Measurements from ENCODE around the gene RBM47. TPM values are rescaled to one million over a fixed set of nuclear protein-coding genes. Genes with fewer than 3 reads are reported as not detected.

Gene RBM47
- total RNA-seq, 1 donor from 2014 or later: 37.8 TPM

DNA sequence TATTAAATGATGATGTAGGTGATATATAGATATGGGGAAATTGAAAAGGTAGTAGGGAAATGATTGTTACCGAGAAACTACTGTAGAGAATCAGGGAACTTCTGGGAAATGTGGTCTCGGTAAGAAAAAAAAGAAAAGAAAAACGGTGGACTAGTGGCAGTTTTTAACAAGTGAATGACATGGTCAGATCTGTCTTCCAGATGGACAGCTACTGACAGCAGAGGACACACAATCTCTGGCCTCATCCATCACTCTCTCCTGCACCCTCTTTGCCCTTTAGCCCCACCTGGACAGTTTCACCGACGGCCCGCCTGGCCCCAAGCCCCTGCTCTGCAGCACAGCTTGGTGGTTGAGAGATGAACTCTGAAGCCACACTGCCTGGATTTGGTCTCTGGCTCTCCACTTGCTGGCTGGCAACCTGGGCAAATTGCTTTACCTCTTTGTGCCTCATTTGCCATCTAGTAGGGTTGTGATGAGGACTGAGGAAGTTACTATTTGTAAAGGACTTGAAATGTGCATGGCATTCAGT is 23.4 kb downstream of the RBM47 start:
- H3K4me1 Mint-ChIP-seq: peaks cover 10% of the 10 kb centered on the region
- H3K27me3 Mint-ChIP-seq (ENCODE audit: low read depth): no peaks in the 10 kb centered on the region
- H3K27ac Mint-ChIP-seq: no peak overlapping the region
- no peak overlapping the region for H3K4me3 Mint-ChIP-seq
- TF ChIP-seq, protein P1, sequence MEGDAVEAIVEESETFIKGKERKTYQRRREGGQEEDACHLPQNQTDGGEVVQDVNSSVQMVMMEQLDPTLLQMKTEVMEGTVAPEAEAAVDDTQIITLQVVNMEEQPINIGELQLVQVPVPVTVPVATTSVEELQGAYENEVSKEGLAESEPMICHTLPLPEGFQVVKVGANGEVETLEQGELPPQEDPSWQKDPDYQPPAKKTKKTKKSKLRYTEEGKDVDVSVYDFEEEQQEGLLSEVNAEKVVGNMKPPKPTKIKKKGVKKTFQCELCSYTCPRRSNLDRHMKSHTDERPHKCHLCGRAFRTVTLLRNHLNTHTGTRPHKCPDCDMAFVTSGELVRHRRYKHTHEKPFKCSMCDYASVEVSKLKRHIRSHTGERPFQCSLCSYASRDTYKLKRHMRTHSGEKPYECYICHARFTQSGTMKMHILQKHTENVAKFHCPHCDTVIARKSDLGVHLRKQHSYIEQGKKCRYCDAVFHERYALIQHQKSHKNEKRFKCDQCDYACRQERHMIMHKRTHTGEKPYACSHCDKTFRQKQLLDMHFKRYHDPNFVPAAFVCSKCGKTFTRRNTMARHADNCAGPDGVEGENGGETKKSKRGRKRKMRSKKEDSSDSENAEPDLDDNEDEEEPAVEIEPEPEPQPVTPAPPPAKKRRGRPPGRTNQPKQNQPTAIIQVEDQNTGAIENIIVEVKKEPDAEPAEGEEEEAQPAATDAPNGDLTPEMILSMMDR (IDR thresholded peaks at IDR 0.05; ENCODE audit: unreplicated experiment): no peak
- no peaks in the 10 kb centered on the region for H3K9me3 Mint-ChIP-seq
- DNase-seq (ENCODE audit: low spot score in 2 of 2, unreplicated experiment in 2 of 2): no peak
- peaks cover 6% of the 10 kb centered on the region for H3K36me3 Mint-ChIP-seq

DNA sequence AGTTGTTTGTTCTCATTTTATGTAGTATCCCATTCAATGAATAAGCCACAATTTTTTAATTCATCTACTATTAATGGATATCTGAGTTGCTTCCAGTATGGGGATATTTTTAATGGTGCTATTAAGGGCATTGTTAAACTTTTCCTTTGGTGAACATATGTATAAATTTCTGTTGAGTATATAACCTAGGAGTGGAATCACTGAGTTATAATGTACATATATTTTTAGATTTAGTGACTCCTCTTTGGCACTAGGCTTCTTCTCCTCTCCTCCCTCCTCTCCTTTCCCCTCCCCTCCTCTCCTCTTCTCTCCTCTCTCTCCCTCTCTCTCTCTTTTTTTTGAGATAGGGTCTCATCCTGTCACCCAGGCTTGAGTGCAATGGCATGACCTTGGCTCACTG is 26.4 kb downstream of the RBM47 start:
- DNase-seq (ENCODE audit: low spot score in 2 of 2, unreplicated experiment in 2 of 2): no peak
- no peaks in the 10 kb centered on the region for H3K9me3 Mint-ChIP-seq
- no peak overlapping the region for H3K27ac Mint-ChIP-seq
- no peak overlapping the region for H3K4me3 Mint-ChIP-seq
- H3K36me3 Mint-ChIP-seq: peaks cover 8% of the 10 kb centered on the region
- H3K27me3 Mint-ChIP-seq (ENCODE audit: low read depth): no peaks in the 10 kb centered on the region
- no peaks in the 10 kb centered on the region for H3K4me1 Mint-ChIP-seq
- TF ChIP-seq, protein P1 (IDR thresholded peaks at IDR 0.05; ENCODE audit: unreplicated experiment): no peak

DNA sequence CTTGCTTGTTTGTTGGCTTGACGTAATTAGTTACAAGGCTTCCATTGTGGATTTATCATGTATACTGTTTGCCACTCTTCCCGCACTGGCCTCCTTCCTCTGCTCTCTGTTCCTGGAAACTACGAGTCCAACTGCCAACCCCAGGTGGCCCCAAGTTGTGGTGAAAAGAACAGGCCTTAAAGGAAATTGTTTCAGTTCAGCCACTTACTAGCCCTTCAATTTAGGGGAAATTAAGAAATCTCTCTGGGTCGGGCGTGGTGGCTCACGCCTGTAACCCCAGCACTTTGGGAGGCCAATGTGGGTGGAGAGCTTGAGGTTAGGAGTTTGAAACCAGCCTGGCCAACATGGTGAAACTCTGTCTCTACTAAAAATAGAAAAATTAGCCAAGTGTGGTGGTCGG is 28.0 kb downstream of the RBM47 start:
- Mint-ChIP-seq H3K4me3 (no peak overlapping the region), H3K9me3 (no peaks in the 10 kb centered on the region), H3K27ac (no peak overlapping the region), H3K4me1 (peaks cover under 1% of the 10 kb centered on the region), H3K27me3 (ENCODE audit: low read depth) (no peaks in the 10 kb centered on the region), H3K36me3 (peaks cover 7% of the 10 kb centered on the region)
- DNase-seq (ENCODE audit: low spot score in 2 of 2, unreplicated experiment in 2 of 2): no peak
- TF ChIP-seq, protein P1 (IDR thresholded peaks at IDR 0.05; ENCODE audit: unreplicated experiment): no peak

DNA sequence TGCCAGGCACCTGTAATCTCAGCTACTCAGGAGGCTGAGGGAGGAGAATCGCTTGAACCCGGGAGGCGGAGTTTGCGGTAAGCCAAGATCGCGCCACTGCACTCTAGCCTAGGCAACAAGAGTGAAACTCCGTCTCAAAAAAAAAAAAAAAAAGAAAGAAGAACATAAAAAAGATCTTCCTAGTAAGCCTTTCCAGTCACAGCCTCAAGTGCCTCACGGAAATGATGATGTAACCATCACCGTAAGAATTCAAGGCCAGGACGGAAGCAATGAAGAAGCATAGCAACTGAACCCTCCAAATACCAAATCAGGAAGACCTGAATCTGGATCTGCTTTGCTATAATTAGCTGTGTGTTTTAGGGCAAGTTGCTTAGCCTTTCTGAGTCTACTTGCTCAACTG is 28.8 kb downstream of the RBM47 start:
- peaks cover 3% of the 10 kb centered on the region for H3K36me3 Mint-ChIP-seq
- H3K9me3 Mint-ChIP-seq: no peaks in the 10 kb centered on the region
- no peak overlapping the region for H3K27ac Mint-ChIP-seq
- no peaks in the 10 kb centered on the region for H3K27me3 Mint-ChIP-seq (ENCODE audit: low read depth)
- H3K4me3 Mint-ChIP-seq: no peak overlapping the region
- H3K4me1 Mint-ChIP-seq: peaks cover 8% of the 10 kb centered on the region
- TF ChIP-seq, protein P1 (IDR thresholded peaks at IDR 0.05; ENCODE audit: unreplicated experiment): no peak
- DNase-seq (ENCODE audit: low spot score in 2 of 2, unreplicated experiment in 2 of 2): no peak

- TF ChIP-seq, protein P1 (IDR thresholded peaks at IDR 0.05; ENCODE audit: unreplicated experiment): no peak
- Mint-ChIP-seq H3K36me3 (peaks cover 10% of the 10 kb centered on the region), H3K9me3 (no peaks in the 10 kb centered on the region), H3K27ac (peak overlapping the region; percentile 26), H3K27me3 (ENCODE audit: low read depth) (no peaks in the 10 kb centered on the region), H3K4me1 (peaks cover 15% of the 10 kb centered on the region), H3K4me3 (no peak overlapping the region)
- no peak for DNase-seq (ENCODE audit: low spot score in 2 of 2, unreplicated experiment in 2 of 2)
Measured at GRCh38 chr4:40599431-40599830, 30.2 kb downstream of the RBM47 start.

DNA sequence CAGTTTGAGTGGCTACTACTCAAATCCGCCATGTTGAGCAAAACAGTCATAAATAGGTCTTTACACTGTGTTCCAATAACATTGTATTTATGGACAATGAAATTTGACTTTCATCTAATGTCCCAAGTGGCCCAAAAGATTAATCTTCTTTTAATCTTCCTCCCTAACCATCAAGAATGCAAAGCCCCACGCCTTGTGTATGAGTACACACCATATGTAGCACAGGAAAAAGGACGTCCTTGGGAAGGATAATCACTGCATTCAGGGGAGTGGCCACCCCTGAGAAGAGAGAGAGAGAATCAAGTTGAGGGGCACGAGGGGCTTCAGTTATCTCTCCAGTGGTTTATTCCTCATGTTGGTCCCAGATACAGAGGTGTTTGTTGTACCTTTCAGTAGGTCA is 33.1 kb downstream of the RBM47 start:
- Mint-ChIP-seq H3K36me3 (peaks cover 15% of the 10 kb centered on the region), H3K9me3 (no peaks in the 10 kb centered on the region), H3K27ac (peak overlapping the region; percentile 79)

More for the DNA sequence above, 33.1 kb downstream of the RBM47 start:
- H3K4me3 Mint-ChIP-seq: no peak overlapping the region
- no peak for DNase-seq (ENCODE audit: low spot score in 2 of 2, unreplicated experiment in 2 of 2)
- peaks cover 15% of the 10 kb centered on the region for H3K4me1 Mint-ChIP-seq
- TF ChIP-seq, protein P1 (IDR thresholded peaks at IDR 0.05; ENCODE audit: unreplicated experiment): no peak
- H3K27me3 Mint-ChIP-seq (ENCODE audit: low read depth): no peaks in the 10 kb centered on the region
